Measurements from ENCODE around the gene SLC25A25. TPM values are rescaled to one million over a fixed set of nuclear protein-coding genes. Genes with fewer than 3 reads are reported as not detected.

Gene SLC25A25
- total and polyA plus RNA-seq, 10 of the 15 experiments (the other 5 are each of a cell fraction or from before 2014, with no cell fraction given) = 0.04 to 17.1 (median 12.4) TPM; not detected in 1

DNA sequence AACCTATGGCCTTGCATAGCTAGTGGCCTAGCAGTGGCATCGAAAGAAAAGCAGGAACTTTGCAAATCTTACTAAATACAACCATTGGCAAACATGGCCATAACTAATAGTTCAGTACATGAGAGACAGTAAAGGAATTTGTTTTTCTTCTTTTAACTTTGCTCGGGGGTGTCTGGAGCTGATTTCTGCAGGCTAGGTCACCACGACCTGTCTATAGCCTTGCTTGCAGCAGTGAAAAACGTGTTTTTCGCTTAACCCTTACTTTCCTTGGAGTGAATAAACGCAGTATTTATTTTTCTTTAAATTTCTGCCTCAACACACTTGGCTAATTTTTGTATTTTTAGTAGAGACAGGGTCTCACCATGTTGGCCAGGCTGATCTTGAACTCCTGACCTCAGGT lies 20.8 kb upstream of the SLC25A25 start:
- POLR2A ChIA-PET = interaction anchor here (0.5 to 2.3 kb wide), 4 partner anchors 12 to 178 kb away, joined by 3 to 10 read pairs (median 7); no protein-coding TSS in a partner anchor
- Histone ChIP-seq H4K20me1 (ENCODE audit: control insufficient read depth, insufficient read depth) (no peaks in the 10 kb centered on the region), H3K4me3 (no peak overlapping the region), H3K27ac (ENCODE audit: control insufficient read depth, insufficient read depth) (no peak overlapping the region), H3K9ac (ENCODE audit: control insufficient read depth, insufficient read depth, low read length) (no peak overlapping the region), H3K27me3 (replicated peaks in 1 of 2; ENCODE audit: control insufficient read depth in 2 of 2, insufficient read depth in 2 of 2, low read length in 1 of 2) (no peaks in the 10 kb centered on the region; a peak in 2 of 4 replicates), H3K79me2 (ENCODE audit: control insufficient read depth, insufficient read depth, low read length) (no peaks in the 10 kb centered on the region), H2AFZ (ENCODE audit: control insufficient read depth, low read depth, low read length) (no peak overlapping the region), H3K4me1 (ENCODE audit: control insufficient read depth, insufficient read depth, low read length) (no peaks in the 10 kb centered on the region), H3K9me3 (replicated peaks; ENCODE audit: control insufficient read depth, insufficient read depth, low read length) (no peaks in the 10 kb centered on the region), H3K36me3 (ENCODE audit: control insufficient read depth in 2 of 2, insufficient read depth in 2 of 2, low read length in 1 of 2) (no peaks in the 10 kb centered on the region), H3K4me2 (ENCODE audit: control insufficient read depth, insufficient read depth) (no peak overlapping the region)
- WGBS (ENCODE audit: insufficient coverage, insufficient replicate concordance, low lambda C conversion rate, missing lambda C conversion rate) = 48% methylated on average over 6 of the region's 6 CpGs
- SMC1A ChIA-PET (ENCODE audit: uncharacterized antibody, unreplicated experiment) = interaction anchor here (0.6 to 2.7 kb wide), 3 partner anchors 12 to 153 kb away, joined by 3 to 9 read pairs (median 7); no protein-coding TSS in a partner anchor
- no peak for FAIRE-seq
- TF ChIP-seq, protein P1, sequence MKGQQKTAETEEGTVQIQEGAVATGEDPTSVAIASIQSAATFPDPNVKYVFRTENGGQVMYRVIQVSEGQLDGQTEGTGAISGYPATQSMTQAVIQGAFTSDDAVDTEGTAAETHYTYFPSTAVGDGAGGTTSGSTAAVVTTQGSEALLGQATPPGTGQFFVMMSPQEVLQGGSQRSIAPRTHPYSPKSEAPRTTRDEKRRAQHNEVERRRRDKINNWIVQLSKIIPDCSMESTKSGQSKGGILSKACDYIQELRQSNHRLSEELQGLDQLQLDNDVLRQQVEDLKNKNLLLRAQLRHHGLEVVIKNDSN (IDR thresholded peaks at IDR 0.05; ENCODE audit: borderline replicate concordance, extremely low read length, insufficient read depth, low read depth, low read length) = no peak
- no peak for TF ChIP-seq ZBTB40 (IDR thresholded peaks at IDR 0.05; ENCODE audit: borderline replicate concordance)
- no peak for TF ChIP-seq MTA3 (IDR thresholded peaks at IDR 0.05; ENCODE audit: borderline replicate concordance, low read length)
- TF ChIP-seq IRF3 (IDR thresholded peaks at IDR 0.05) = no peak
- no peak for TF ChIP-seq PAX8 (IDR thresholded peaks at IDR 0.05)
- TF ChIP-seq TARDBP (IDR thresholded peaks at IDR 0.05; ENCODE audit: borderline replicate concordance) = no peak
- TF ChIP-seq, protein P2, sequence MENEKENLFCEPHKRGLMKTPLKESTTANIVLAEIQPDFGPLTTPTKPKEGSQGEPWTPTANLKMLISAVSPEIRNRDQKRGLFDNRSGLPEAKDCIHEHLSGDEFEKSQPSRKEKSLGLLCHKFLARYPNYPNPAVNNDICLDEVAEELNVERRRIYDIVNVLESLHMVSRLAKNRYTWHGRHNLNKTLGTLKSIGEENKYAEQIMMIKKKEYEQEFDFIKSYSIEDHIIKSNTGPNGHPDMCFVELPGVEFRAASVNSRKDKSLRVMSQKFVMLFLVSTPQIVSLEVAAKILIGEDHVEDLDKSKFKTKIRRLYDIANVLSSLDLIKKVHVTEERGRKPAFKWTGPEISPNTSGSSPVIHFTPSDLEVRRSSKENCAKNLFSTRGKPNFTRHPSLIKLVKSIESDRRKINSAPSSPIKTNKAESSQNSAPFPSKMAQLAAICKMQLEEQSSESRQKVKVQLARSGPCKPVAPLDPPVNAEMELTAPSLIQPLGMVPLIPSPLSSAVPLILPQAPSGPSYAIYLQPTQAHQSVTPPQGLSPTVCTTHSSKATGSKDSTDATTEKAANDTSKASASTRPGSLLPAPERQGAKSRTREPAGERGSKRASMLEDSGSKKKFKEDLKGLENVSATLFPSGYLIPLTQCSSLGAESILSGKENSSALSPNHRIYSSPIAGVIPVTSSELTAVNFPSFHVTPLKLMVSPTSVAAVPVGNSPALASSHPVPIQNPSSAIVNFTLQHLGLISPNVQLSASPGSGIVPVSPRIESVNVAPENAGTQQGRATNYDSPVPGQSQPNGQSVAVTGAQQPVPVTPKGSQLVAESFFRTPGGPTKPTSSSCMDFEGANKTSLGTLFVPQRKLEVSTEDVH (IDR thresholded peaks at IDR 0.05; ENCODE audit: low read depth, partially characterized antibody) = no peak
- no peak for TF ChIP-seq SUPT20H (IDR thresholded peaks at IDR 0.05; ENCODE audit: borderline replicate concordance, control insufficient read depth, low read depth, low read length)
- no peak for ATAC-seq
- no TSS peak for BruUV-seq (replicated peaks)
- CTCF ChIA-PET = interaction anchor here (0.9 to 1.7 kb wide), 3 partner anchors 11 to 105 kb away, joined by 3 to 5 read pairs (median 4); no protein-coding TSS in a partner anchor
- no peak for DNase-seq (ENCODE audit: low read depth, low spot score)
- intact Hi-C loops (cut with micrococcal nuclease; ENCODE audit: unreplicated experiment) (no loop called here), in situ Hi-C loops (cut with MboI) (no loop called here)
- RAD21 ChIA-PET (ENCODE audit: unreplicated experiment) = interaction anchor here (1.0 to 1.3 kb wide), 2 partner anchors 13 to 96 kb away, joined by 3 to 4 read pairs; no protein-coding TSS in a partner anchor

Measured in GM12878 (cell line).